Measurements from ENCODE around the gene ELAVL1.
A peak's percentile ranks its signal among the peaks of the same experiment; 100 is the strongest.
"Not testable (repeated sequence)": the region's sequence is repeated elsewhere in the genome, so short reads cannot be mapped to it uniquely, and the experiment has no call there.

The ELAVL1 gene

GRCh38 chr19:7920519-7921301, 84.7 kb downstream of the ELAVL1 start:
- peak; percentile 100 for DNase-seq

- peak; percentile 97 for DNase-seq
These were observed 85.6 kb downstream of the ELAVL1 start, which contains the start of gene SNAPC2 for GRCh38 chr19:7919610-7920518. SNAPC2 (plus strand) TSS chr19:7920338; CDS start chr19:7920367, 29 bp downstream.

GRCh38 chr19:7918615-7919421, 86.6 kb downstream of the ELAVL1 start:
- DNase-seq, result no peak

GRCh38 chr19:7918062-7918614, 87.3 kb downstream of the ELAVL1 start:
- DNase-seq, result not testable (repeated sequence)

GRCh38 chr19:7917267-7918061, 88.0 kb downstream of the ELAVL1 start:
- DNase-seq, result peak; percentile 68

- DNase-seq, result no peak
These were observed 88.5 kb downstream of the ELAVL1 start for GRCh38 chr19:7916955-7917266.

GRCh38 chr19:7916103-7916954, 89.1 kb downstream of the ELAVL1 start:
- DNase-seq, result peak; percentile 58

GRCh38 chr19:7915250-7916102, 90.0 kb downstream of the ELAVL1 start:
- DNase-seq, result no peak

- no peak for DNase-seq
These were observed 90.8 kb downstream of the ELAVL1 start, which contains the start of gene TGFBR3L for GRCh38 chr19:7914598-7915045. TGFBR3L (plus strand) TSS chr19:7914830.

- no peak for DNase-seq
These were observed 91.3 kb downstream of the ELAVL1 start for GRCh38 chr19:7914099-7914498.

- DNase-seq, result no peak
These were observed 91.8 kb downstream of the ELAVL1 start for GRCh38 chr19:7913652-7914051.

- DNase-seq, result no peak
These were observed 92.5 kb downstream of the ELAVL1 start for GRCh38 chr19:7912697-7913564.

GRCh38 chr19:7912144-7912696, 93.2 kb downstream of the ELAVL1 start:
- no peak for DNase-seq

- no peak for DNase-seq
These were observed 93.8 kb downstream of the ELAVL1 start for GRCh38 chr19:7911508-7912143.

GRCh38 chr19:7910321-7911161, 94.9 kb downstream of the ELAVL1 start:
- no peak for DNase-seq

GRCh38 chr19:7909471-7910067, 95.9 kb downstream of the ELAVL1 start:
- no peak for DNase-seq

Measured in CD4-positive, alpha-beta T cell treated with Interleukin-17A for 4 hours (primary cell).